H9 (cell line): ENCODE data around the gene PLXNA4. TPM values are rescaled to one million over a fixed set of nuclear protein-coding genes. Genes with fewer than 3 reads are reported as not detected.

Experiments
- DNase-seq: peaks from one replicate; pipeline ENCODE4 v3.0.0-alpha.2; 2017
- H2AFZ ChIP-seq: one replicate; pipeline ENCODE4 v1.6.1; 2013; ENCODE audit warnings: mild to moderate bottlenecking, low read length, control low read depth, moderate library complexity
- H2AK5ac ChIP-seq: 2 replicates; pipeline ENCODE4 v1.6.1; 2013; ENCODE audit warnings: low read length, control low read depth, mixed read lengths; ENCODE audit not compliant: insufficient read length
- H2BK120ac ChIP-seq: one replicate; pipeline ENCODE4 v1.6.1; 2013; ENCODE audit warnings: low read depth, mild to moderate bottlenecking, low read length, control low read depth, inconsistent platforms; ENCODE audit not compliant: poor library complexity, severe bottlenecking
- H2BK12ac ChIP-seq: 2 replicates; pipeline ENCODE4 v1.6.1; 2013; ENCODE audit warnings: low read length, control low read depth, mixed read lengths, low read depth; ENCODE audit not compliant: insufficient read length
- H2BK15ac ChIP-seq: 2 replicates; pipeline ENCODE4 v1.6.1; 2013; ENCODE audit warnings: low read depth, low read length, control low read depth
- H2BK20ac ChIP-seq: one replicate; pipeline ENCODE4 v1.6.1; 2013; ENCODE audit warnings: low read depth, mild to moderate bottlenecking, low read length, control low read depth, inconsistent platforms; ENCODE audit not compliant: poor library complexity, severe bottlenecking
- H2BK5ac ChIP-seq: 2 replicates; pipeline ENCODE4 v1.6.1; 2013; ENCODE audit warnings: low read length, control low read depth, mixed read lengths; ENCODE audit not compliant: insufficient read length
- H3K14ac ChIP-seq: 2 replicates; pipeline ENCODE4 v1.6.1; 2013; ENCODE audit warnings: low read length, control low read depth; ENCODE audit not compliant: insufficient read depth
- H3K18ac ChIP-seq: 2 replicates; pipeline ENCODE4 v1.6.1; 2013; ENCODE audit warnings: low read depth, mild to moderate bottlenecking, mixed read lengths, low read length, control low read depth; ENCODE audit not compliant: insufficient read length
- H3K23ac ChIP-seq: 2 replicates; pipeline ENCODE4 v1.6.1; 2013; ENCODE audit warnings: low read length, control low read depth, mixed read lengths, low read depth; ENCODE audit not compliant: insufficient read length
- H3K23me2 ChIP-seq: 2 replicates; pipeline ENCODE4 v1.6.1; 2013; ENCODE audit warnings: low read depth, mild to moderate bottlenecking, mixed read lengths, low read length, control low read depth; ENCODE audit not compliant: insufficient read length, poor library complexity, severe bottlenecking
- H3K27ac ChIP-seq: 2 replicates; pipeline ENCODE4 v1.5.1; 2013; ENCODE audit warnings: low read length, control low read depth, mixed read lengths, low read depth; ENCODE audit not compliant: insufficient read length
- H3K27me3 ChIP-seq: 2 replicates; pipeline ENCODE4 v1.6.1; 2013; ENCODE audit warnings: low read length, control low read depth, inconsistent platforms; ENCODE audit not compliant: insufficient read depth
- H3K4ac ChIP-seq: 2 replicates; pipeline ENCODE4 v1.6.1; 2013; ENCODE audit warnings: low read depth, mild to moderate bottlenecking, control low read depth, inconsistent platforms, low read length, moderate library complexity
- H3K4me1 ChIP-seq: 2 replicates; pipeline ENCODE4 v1.6.1; 2013; ENCODE audit warnings: low read length, control low read depth, inconsistent platforms; ENCODE audit not compliant: insufficient read depth
- H3K4me2 ChIP-seq: 2 replicates; pipeline ENCODE4 v1.6.1; 2013; ENCODE audit warnings: low read length, control low read depth, mixed read lengths; ENCODE audit not compliant: insufficient read length, insufficient read depth
- H3K56ac ChIP-seq: 2 replicates; pipeline ENCODE4 v1.6.1; 2013; ENCODE audit warnings: low read depth, mild to moderate bottlenecking, mixed read lengths, low read length, control low read depth; ENCODE audit not compliant: insufficient read length
- H3K79me1 ChIP-seq: 2 replicates; pipeline ENCODE4 v1.6.1; 2013; ENCODE audit warnings: low read depth, mild to moderate bottlenecking, moderate library complexity, low read length, control low read depth, inconsistent platforms; ENCODE audit not compliant: insufficient read depth, poor library complexity, severe bottlenecking
- H3K79me2 ChIP-seq: 2 replicates; pipeline ENCODE4 v1.6.1; 2013; ENCODE audit warnings: low read length, control low read depth, inconsistent platforms; ENCODE audit not compliant: insufficient read depth
- H3K9ac ChIP-seq: 2 replicates; pipeline ENCODE4 v1.6.1; 2013; ENCODE audit warnings: low read length, control low read depth, mixed read lengths; ENCODE audit not compliant: insufficient read length; ENCODE audit errors: extremely low read depth
- H3K9me3 ChIP-seq: one replicate; pipeline ENCODE4 v1.6.1; 2013; ENCODE audit warnings: low read depth, low read length, inconsistent platforms; ENCODE audit not compliant: control insufficient read depth
- H3T11ph ChIP-seq: one replicate; pipeline ENCODE4 v1.6.1; 2013; ENCODE audit warnings: mild to moderate bottlenecking, low read length, control low read depth, inconsistent platforms
- H4K20me1 ChIP-seq: one replicate; pipeline ENCODE4 v1.6.1; 2013; ENCODE audit not compliant: control insufficient read depth, insufficient read length, insufficient read depth
- H4K5ac ChIP-seq: 2 replicates; pipeline ENCODE4 v1.6.1; 2013; ENCODE audit warnings: low read depth, mild to moderate bottlenecking, mixed read lengths, low read length, control low read depth; ENCODE audit not compliant: insufficient read length
- H4K8ac ChIP-seq: replicated peaks from 2 replicates; pipeline ENCODE4 v1.6.1; 2013; ENCODE audit warnings: low read length, control low read depth, mixed read lengths, low read depth; ENCODE audit not compliant: insufficient read length
- H4K91ac ChIP-seq: 2 replicates; pipeline ENCODE4 v1.6.1; 2013; ENCODE audit warnings: low read depth, mild to moderate bottlenecking, moderate library complexity, mixed read lengths, low read length, control low read depth; ENCODE audit not compliant: insufficient read length
- H3K27ac Mint-ChIP-seq, 3 experiments: 2 replicates in 2 of 3; 3 replicates in 1 of 3; pipeline ENCODE4 v1.8.0; 2020 to 2021; ENCODE audit warnings: mixed read lengths in 3 of 3, mild to moderate bottlenecking in 1 of 3, moderate library complexity in 1 of 3
- H3K27me3 Mint-ChIP-seq: 2 replicates; pipeline ENCODE4 v1.8.0; 2021; ENCODE audit warnings: low read depth, mild to moderate bottlenecking, moderate library complexity, mixed read lengths
- H3K36me3 Mint-ChIP-seq, 3 experiments: 2 replicates in 2 of 3; 3 replicates in 1 of 3; pipeline ENCODE4 v1.8.0; 2020 to 2021; ENCODE audit warnings: low read depth in 3 of 3, mixed read lengths in 3 of 3; ENCODE audit not compliant: insufficient read depth in 1 of 3
- H3K4me1 Mint-ChIP-seq, 2 experiments: 2 replicates each; pipeline ENCODE4 v1.8.0; 2020; ENCODE audit warnings: mixed read lengths in 2 of 2
- H3K4me3 Mint-ChIP-seq, 2 experiments: 2 replicates in 1 of 2; 3 replicates in 1 of 2; pipeline ENCODE4 v1.8.0; 2020 to 2021; ENCODE audit warnings: mild to moderate bottlenecking in 2 of 2, mixed read lengths in 2 of 2, moderate library complexity in 1 of 2
- H3K9me3 Mint-ChIP-seq, 2 experiments: 2 replicates in 1 of 2; 3 replicates in 1 of 2; pipeline ENCODE4 v1.8.0; 2020; ENCODE audit warnings: mild to moderate bottlenecking in 2 of 2, mixed read lengths in 2 of 2, moderate library complexity in 1 of 2
- CTCF ChIP-seq: fragments of 200-600 bp; sonication (generic); conservative IDR thresholded peaks from 3 replicates; pipeline ENCODE4 v1.8.0; 2021; ENCODE audit warnings: antibody characterized with exemption, mild to moderate bottlenecking
- WGBS: extraction: QIAGEN DNeasy Blood & Tissue Kit; methylation state at CpG from one replicate; pipeline ENCODE4 v1.1.7; 2013; ENCODE audit warnings: missing lambda C conversion rate, low lambda C conversion rate, mixed read lengths; ENCODE audit not compliant: insufficient read length; ENCODE audit errors: extremely low coverage; 5-methylcytosine and 5-hydroxymethylcytosine counted together
- total RNA-seq: library from RNA; stranded (reverse); gene quantifications from 2 replicates; pipeline ENCODE4 v1.2.1, GENCODE V29; 2021

PLXNA4 gene
- total RNA-seq, 1 experiment from 2014 or later = 0.35 TPM

- Histone ChIP-seq H4K8ac (no peak overlapping the region), H3K9ac (no peak overlapping the region), H2BK15ac (no peak overlapping the region), H4K5ac (no peak overlapping the region), H3K27me3 (peaks cover 11% of the 10 kb centered on the region), H3K23me2 (no peaks in the 10 kb centered on the region), H2AK5ac (no peak overlapping the region), H3K56ac (no peak overlapping the region), H3K79me2 (no peaks in the 10 kb centered on the region), H3K23ac (no peak overlapping the region), H3K4ac (no peak overlapping the region), H4K91ac (no peak overlapping the region), H4K20me1 (no peaks in the 10 kb centered on the region), H3K9me3 (no peaks in the 10 kb centered on the region), H3K79me1 (no peaks in the 10 kb centered on the region), H2BK5ac (no peak overlapping the region), H3K4me1 (no peaks in the 10 kb centered on the region), H3K27ac (no peak overlapping the region), H2BK120ac (no peak overlapping the region), H3T11ph (no peak overlapping the region), H2AFZ (no peak overlapping the region), H2BK20ac (no peak overlapping the region), H3K18ac (no peak overlapping the region), H3K14ac (no peak overlapping the region), H2BK12ac (no peak overlapping the region), H3K4me2 (no peak overlapping the region)
- Mint-ChIP-seq H3K4me3 (no peak overlapping the region), H3K9me3 (peaks cover 4 to 23% of the 10 kb centered on the region in 2 experiments; a peak in 4 of 5 replicates), H3K36me3 (peaks cover 0 to 3% (median 0%) of the 10 kb centered on the region in 3 experiments; a peak in 3 of 7 replicates), H3K27me3 (peaks cover 93% of the 10 kb centered on the region), H3K27ac (no peak overlapping the region), H3K4me1 (peaks cover 15 to 19% of the 10 kb centered on the region in 2 experiments)
- DNase-seq = no peak
- TF ChIP-seq CTCF = no peak
- WGBS = 94% methylated on average over 2 of the region's 2 CpGs
Observed at GRCh38 chr7:132561763-132562162, 14.5 kb downstream of the PLXNA4 start.
